ENCODE results near the gene CRYGN. TPM values are rescaled to one million over a fixed set of nuclear protein-coding genes. Genes with fewer than 3 reads are reported as not detected.

The CRYGN gene
- polyA plus RNA-seq, 1 donor (not counting 4 experiments of a cell fraction or from before 2014, with no cell fraction given): not detected

DNA sequence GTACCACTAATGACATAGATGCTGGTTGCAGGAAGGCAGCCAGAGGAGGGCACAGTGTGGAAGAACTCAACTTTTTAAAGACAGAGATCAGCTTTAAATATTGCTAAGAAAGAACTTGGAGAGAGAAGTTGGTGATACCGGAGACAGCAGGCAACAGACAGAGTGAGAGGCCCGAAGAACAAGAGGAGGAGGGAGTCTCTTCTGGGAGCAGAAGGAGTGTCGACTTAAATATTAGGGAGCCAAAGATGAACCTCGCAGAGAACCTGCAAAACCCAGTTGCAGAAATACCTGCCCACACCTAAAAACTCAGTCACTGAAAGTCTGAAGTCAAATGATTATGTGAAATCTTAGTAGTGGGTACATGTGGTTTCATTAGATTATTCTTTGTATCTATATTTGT is 26.7 kb downstream of the CRYGN start:
- FAIRE-seq (no peak), DNase-seq (ENCODE audit: low read depth, low spot score) (no peak)
- H3K9me1 ChIP-seq (ENCODE audit: control insufficient read depth, extremely low read depth, insufficient read depth, low read length): no peaks in the 10 kb centered on the region
- no peak for TF ChIP-seq EZH2 (IDR thresholded peaks at IDR 0.05; ENCODE audit: low read length)
- TF ChIP-seq, protein P1, sequence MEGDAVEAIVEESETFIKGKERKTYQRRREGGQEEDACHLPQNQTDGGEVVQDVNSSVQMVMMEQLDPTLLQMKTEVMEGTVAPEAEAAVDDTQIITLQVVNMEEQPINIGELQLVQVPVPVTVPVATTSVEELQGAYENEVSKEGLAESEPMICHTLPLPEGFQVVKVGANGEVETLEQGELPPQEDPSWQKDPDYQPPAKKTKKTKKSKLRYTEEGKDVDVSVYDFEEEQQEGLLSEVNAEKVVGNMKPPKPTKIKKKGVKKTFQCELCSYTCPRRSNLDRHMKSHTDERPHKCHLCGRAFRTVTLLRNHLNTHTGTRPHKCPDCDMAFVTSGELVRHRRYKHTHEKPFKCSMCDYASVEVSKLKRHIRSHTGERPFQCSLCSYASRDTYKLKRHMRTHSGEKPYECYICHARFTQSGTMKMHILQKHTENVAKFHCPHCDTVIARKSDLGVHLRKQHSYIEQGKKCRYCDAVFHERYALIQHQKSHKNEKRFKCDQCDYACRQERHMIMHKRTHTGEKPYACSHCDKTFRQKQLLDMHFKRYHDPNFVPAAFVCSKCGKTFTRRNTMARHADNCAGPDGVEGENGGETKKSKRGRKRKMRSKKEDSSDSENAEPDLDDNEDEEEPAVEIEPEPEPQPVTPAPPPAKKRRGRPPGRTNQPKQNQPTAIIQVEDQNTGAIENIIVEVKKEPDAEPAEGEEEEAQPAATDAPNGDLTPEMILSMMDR (optimal IDR thresholded peaks at IDR 0.05 in 1 of 3, IDR thresholded peaks at IDR 0.05 in 1 of 3, conservative IDR thresholded peaks at IDR 0.05 in 1 of 3; ENCODE audit: extremely low read depth in 1 of 3, insufficient read depth in 2 of 3, low read length in 3 of 3): no peak
- no peak overlapping the region for H3K4me2 ChIP-seq (ENCODE audit: control insufficient read depth, extremely low read depth, insufficient read depth, low read depth, low read length)
- H3K79me2 ChIP-seq (ENCODE audit: control insufficient read depth, insufficient read depth, low read length): no peaks in the 10 kb centered on the region
- H3K27ac ChIP-seq (ENCODE audit: control insufficient read depth, insufficient read depth, low read length): no peak overlapping the region
- no peak overlapping the region for H3K4me3 ChIP-seq (ENCODE audit: control insufficient read depth in 2 of 3, extremely low read depth in 1 of 3, insufficient read depth in 2 of 3, low read depth in 1 of 3, low read length in 3 of 3)
- no peak overlapping the region for H2AFZ ChIP-seq (ENCODE audit: control insufficient read depth, low read length)
- H3K36me3 ChIP-seq (ENCODE audit: control insufficient read depth in 2 of 2, extremely low read depth in 1 of 2, insufficient read depth in 2 of 2, low read length in 2 of 2): no peaks in the 10 kb centered on the region
- H3K4me1 ChIP-seq (ENCODE audit: control insufficient read depth, extremely low read depth, insufficient read depth, low read length): no peaks in the 10 kb centered on the region
- H3K9ac ChIP-seq (ENCODE audit: control insufficient read depth, extremely low read depth, insufficient read depth, low read length): no peak overlapping the region
- peaks cover 58% of the 10 kb centered on the region for H3K27me3 ChIP-seq (ENCODE audit: control insufficient read depth, extremely low read depth, insufficient read depth, low read length)
- H4K20me1 ChIP-seq (ENCODE audit: control insufficient read depth, extremely low read depth, insufficient read depth, low read length): peaks cover 3% of the 10 kb centered on the region
- H3K9me3 ChIP-seq (ENCODE audit: control insufficient read depth, low read depth, low read length): no peaks in the 10 kb centered on the region
- dilution Hi-C loops (cut with MboI; ENCODE audit: extremely low pct_ligation_motif_present, low sequenced_read_pairs): no loop called here

DNA sequence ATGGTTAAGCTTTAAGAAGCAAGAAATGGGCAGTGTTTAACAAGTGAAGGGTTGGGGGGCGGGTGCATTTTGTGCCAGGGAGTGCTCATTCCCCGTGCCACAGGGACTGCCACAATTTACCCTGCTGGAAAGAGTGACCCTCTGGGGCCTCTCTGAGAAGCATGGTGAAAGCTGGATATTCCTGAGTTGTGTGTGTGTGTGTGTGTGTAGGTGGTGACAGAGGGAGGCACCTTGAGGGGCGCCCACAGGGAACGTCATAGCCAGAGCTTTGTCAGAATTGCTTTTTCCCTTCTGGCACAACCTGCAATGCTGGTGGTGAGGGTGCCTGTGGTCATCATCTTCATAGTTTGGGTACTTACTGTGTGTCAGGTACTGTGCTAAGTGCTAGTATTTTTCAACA is 27.6 kb downstream of the CRYGN start:
- H3K36me3 ChIP-seq (ENCODE audit: control insufficient read depth in 2 of 2, extremely low read depth in 1 of 2, insufficient read depth in 2 of 2, low read length in 2 of 2): no peaks in the 10 kb centered on the region
- no peaks in the 10 kb centered on the region for H3K9me1 ChIP-seq (ENCODE audit: control insufficient read depth, extremely low read depth, insufficient read depth, low read length)
- peaks cover 65% of the 10 kb centered on the region for H3K27me3 ChIP-seq (ENCODE audit: control insufficient read depth, extremely low read depth, insufficient read depth, low read length)
- no peak for FAIRE-seq
- no peak overlapping the region for H3K4me3 ChIP-seq (ENCODE audit: control insufficient read depth in 2 of 3, extremely low read depth in 1 of 3, insufficient read depth in 2 of 3, low read depth in 1 of 3, low read length in 3 of 3)
- no peaks in the 10 kb centered on the region for H3K79me2 ChIP-seq (ENCODE audit: control insufficient read depth, insufficient read depth, low read length)
- no peak overlapping the region for H3K27ac ChIP-seq (ENCODE audit: control insufficient read depth, insufficient read depth, low read length)
- peaks cover 3% of the 10 kb centered on the region for H4K20me1 ChIP-seq (ENCODE audit: control insufficient read depth, extremely low read depth, insufficient read depth, low read length)
- H3K4me1 ChIP-seq (ENCODE audit: control insufficient read depth, extremely low read depth, insufficient read depth, low read length): no peaks in the 10 kb centered on the region
- no peak for DNase-seq (ENCODE audit: low read depth, low spot score)
- no peak overlapping the region for H2AFZ ChIP-seq (ENCODE audit: control insufficient read depth, low read length)
- no peak overlapping the region for H3K4me2 ChIP-seq (ENCODE audit: control insufficient read depth, extremely low read depth, insufficient read depth, low read depth, low read length)
- TF ChIP-seq, protein P1 (optimal IDR thresholded peaks at IDR 0.05 in 1 of 3, IDR thresholded peaks at IDR 0.05 in 1 of 3, conservative IDR thresholded peaks at IDR 0.05 in 1 of 3; ENCODE audit: extremely low read depth in 1 of 3, insufficient read depth in 2 of 3, low read length in 3 of 3): no peak
- TF ChIP-seq EZH2 (IDR thresholded peaks at IDR 0.05; ENCODE audit: low read length): no peak
- H3K9me3 ChIP-seq (ENCODE audit: control insufficient read depth, low read depth, low read length): no peaks in the 10 kb centered on the region
- dilution Hi-C loops (cut with MboI; ENCODE audit: extremely low pct_ligation_motif_present, low sequenced_read_pairs): no loop called here
- no peak overlapping the region for H3K9ac ChIP-seq (ENCODE audit: control insufficient read depth, extremely low read depth, insufficient read depth, low read length)

Data from keratinocyte (primary cell).